GM18867 (cell line): ENCODE measurements around the gene GPR150.
"Not testable (repeated sequence)": the region's sequence is repeated elsewhere in the genome, so short reads cannot be mapped to it uniquely, and the experiment has no call there.

Experiments
- ATAC-seq: cut with Tn5 transposase; IDR thresholded peaks from one replicate; pipeline ENCODE4 v1.9.1; 2021; ENCODE audit warnings: mild to moderate bottlenecking, moderate library complexity; ENCODE audit not compliant: unreplicated experiment

Gene GPR150

DNA sequence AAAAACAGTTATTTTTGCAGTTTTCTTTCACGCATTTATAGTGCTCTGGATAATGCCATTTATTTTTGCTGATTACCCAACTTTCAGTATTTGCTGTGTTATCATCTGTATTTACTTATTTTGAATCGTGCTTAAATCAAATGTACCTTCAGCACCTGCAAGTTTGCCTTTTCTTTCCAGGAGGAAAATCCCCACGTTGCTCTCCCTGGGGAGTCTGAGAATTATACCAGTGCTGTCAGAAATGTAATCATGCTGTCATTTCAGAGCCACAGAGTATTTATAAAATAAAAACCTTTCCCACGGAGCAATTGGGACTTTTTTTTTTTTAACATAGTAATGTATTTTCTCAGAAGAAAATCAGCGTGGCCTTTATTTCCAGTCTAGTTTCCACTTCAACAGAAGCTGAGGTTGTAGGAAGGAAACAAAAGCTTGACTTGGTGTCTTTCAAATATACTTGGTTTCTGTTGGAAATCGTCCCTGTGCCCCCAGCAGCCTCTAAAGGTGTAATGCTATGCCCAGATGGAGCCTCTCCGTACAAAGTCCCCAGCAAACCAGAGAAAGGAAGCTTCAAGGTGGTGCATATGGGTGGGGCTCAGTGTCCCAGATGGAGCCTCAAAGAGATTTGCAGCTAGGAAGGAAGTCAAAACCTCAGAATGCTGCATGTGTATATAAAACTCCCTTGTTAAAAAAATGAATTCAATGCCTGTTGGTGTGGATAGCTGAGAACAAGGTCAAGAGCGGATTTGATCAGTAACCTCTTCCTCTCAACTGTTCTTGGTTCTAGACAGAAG is 2.1 kb downstream of the GPR150 start:
- ATAC-seq = no peak

DNA sequence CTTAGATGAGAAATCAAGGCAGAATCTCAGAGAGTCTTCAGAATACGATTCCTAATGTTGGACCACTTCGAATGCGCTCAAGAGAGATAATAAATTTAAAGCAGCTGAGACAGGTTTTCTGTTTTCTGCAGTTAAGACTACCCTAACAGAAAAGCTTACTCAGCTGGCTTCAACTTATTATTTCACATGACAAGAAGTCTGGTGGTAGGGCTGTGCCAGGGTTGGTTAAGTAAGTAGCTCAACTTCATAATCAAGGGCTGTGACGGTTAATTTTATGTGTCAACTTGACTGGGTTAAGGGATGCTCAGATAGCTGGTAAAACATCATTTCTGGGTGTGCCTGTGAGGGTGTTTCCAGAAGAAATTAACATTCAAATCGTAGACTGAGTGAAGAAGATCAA is 3.8 kb downstream of the GPR150 start:
- no peak for ATAC-seq

DNA sequence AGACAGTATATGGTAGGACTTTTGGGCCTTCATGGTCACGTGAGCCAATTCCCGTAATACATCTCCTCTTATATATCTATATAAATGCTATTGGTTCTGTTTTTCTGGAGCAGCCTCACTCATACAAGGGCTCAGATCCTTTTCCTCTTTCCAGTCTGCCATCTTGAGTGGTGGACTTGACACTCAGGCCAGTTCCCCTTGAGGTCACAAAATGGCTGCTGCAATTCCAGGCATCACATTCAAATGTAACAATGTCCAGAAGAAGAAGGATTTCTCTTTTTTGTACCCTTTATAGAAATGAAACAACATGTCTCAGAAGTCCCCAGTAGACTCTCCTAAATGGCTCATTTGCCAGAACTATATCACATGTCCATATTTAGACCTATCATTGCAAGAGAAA is 4.5 kb downstream of the GPR150 start:
- ATAC-seq = no peak

DNA sequence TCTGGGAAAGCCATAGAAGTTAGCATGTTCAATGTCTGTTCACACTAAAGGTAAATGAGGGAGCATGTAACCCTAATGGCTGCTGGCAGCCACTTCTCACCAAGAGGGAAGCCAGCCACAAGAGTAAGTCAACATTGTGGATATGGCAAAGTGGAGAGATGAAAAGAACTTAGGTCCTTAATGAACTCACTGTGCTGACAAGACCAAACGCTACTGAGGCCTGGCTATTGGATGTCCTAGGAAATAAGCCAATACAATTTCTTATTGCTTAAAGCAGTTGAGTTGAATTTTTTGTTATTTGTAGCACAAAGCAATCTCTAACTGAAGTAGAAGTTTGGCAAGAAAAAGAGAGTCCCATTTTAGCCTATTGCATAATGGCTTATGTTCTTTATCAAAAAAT is 6.8 kb downstream of the GPR150 start:
- no peak for ATAC-seq

DNA sequence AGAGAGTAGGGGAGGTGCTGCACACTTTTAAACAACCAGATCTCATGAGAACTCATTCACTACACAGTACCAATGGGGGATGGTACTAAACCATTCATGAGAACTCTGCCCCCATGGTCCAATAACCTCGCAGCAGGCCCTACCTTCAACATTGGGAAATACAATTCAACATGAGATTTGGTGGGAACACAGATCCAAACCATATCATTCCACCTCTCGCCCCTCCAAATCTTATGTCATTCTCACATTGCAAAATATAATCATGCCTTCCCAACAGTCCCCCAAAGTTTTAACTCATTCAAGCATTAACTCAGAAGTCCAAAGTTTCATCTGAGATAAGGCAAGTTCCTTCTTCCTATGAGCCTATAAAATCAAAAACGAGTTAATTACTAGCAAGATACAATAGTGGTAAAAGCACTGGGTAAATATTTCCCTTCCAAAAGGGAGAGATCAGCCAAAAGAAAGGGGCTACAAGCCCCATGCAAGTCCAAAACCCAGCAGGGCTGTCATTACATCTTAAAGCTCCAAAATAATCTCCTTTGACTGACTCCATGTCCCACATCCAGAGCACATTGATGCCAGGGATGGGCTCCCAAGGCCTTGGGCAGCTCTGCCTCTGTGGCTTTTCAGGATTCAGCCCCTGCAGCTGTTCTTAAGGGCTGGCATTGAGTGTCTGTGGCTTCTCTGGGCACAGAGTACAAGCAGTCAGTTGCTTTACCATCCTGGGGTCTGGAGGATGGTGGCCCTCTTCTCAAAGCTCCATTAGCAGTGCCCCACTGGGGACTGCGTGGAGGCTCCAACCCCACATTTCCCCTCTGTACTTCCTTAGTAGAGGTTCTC is 8.3 kb downstream of the GPR150 start:
- no peak for ATAC-seq

DNA sequence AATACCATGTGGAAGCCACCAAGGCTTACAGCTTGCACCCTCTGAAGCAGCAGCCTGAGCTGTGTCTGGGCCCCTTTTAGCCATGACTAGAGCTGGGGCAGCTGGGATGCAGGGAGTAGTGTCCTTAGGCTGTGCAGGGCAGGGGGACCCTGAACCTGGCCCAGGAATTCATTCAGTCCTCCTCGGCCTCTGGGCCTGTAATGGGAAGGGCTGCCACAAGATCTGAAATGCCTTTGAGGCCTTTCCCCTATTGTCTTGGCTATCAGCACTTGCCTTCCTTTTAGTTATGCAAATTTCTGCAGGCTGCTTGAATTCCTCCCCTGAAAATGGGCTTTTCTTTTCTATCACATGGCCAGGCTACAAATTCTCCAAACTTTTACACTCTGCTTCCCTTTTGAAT is 9.0 kb downstream of the GPR150 start:
- no peak for ATAC-seq

DNA sequence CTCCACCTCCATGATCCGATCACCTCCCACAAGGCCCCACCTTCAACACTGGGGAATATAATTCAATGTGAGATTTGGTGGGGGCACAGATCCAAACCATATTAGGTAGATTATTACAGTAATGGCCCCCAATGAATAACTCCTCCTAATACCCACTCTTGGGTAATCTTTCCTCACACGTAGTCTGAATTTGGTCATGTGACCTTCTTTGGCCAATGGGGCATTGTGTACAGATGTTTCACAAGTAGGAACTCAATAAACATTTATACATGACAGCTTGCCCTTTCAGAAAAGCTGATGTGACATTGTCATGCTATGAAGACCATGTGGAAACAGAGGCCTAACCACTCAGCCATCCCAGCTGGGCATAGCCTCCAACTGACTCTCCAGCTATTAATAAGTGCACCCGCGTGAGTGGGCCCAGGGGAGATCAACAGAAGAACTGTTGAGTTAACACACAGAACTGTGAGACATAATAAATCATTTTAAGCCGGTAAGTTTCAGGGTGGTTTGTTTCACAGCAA is 10.6 kb downstream of the GPR150 start:
- no peak for ATAC-seq

DNA sequence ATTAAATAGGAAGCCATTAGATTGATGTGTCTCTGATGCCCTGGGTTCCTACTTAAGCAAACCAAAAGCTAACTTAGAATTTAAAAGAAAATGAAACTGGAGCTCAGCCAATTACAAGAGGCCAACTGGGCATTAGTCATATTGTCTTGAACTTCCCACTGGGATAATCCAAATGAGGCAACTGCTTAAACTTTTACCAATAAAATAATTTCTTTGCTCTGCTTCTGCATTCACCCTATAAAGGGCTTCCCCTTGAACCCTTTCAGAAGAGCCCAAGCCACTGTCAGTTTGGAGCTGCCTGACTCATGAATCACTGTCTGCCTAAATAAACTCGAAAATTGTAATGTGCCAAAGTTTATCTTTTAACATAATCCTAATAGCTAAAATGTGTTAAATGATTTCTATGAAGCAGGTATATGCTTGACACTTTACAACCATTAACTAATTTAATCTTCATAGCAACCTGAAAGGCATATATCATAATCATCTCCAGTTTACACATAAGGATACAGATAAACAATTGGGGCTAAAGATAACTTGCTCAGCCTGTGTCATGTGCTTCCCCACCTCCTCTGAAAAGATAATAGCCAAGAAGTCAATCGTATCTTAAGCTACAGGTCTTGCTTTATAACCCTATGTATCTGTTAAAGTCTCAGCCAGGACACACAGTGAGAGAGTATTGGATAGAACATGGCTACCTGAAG is 11.5 kb downstream of the GPR150 start:
- no peak for ATAC-seq

DNA sequence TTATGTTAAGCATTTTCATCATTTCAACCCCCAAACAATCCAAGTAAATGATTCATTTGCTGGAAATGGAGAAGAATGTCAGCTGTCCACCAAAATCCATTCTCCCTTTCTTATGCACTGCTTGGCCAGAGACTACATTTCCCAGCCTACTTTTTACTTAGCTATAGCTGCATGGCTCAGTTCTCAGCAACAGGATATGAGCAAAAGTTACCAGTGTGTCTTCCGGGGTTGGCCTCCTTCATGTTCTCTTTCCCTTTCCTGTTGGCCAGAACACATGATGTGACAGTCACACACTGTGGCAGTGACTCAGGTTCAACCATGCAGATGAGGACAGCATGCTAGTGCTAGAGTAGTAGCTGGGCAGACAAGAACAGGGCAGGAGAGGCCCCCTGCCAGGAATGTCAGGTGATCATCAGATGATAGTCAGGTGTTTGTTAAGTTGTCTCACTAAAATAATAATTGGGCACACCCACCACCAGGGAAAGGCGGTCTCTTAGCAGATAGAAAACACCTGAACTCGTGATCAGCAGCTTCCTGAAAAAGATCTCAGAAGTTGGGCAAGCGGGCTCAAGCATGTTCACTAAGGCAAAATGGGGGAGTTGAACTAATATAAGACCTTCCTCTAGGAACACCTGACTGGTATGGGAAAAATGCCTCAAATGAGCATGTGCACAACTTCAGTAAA is 12.2 kb downstream of the GPR150 start:
- ATAC-seq = peak; percentile 90

DNA sequence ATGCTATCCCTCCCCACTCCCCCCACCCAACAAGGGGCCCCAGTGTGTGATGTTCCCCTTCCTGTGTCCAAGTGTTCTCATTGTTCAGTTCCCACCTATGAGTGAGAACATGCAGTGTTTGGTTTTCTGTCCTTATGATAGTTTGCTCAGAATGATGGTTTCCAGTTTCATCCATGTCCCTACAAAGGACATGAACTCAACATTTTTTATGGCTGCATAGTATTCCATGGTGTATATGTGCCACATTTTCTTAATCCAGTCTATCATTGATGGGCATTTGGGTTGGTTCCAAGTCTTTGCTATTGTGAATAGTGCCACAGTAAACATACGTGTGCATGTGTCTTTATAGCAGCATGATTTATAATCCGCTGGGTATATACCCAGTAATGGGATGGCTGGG is 13.1 kb downstream of the GPR150 start:
- not testable (repeated sequence) for ATAC-seq

DNA sequence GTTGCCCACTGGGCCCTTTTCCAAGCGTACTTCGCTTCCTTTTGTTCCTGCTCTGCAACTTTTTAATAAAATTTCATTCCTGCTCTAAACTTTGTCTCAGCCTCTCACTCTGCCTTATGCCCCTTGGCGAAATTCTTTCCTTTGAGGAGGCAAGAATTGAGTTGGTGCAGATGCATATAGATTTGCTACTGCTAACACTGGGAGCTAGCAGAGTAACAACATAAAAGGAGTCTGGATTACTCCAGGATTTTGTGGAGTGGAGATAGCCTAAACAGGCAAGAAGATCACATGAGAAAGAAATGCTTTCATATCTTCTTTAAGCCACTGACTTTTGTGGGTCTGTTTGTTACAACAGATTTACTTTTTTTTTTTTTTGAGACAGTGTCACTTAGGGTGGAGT is 13.8 kb downstream of the GPR150 start:
- no peak for ATAC-seq

DNA sequence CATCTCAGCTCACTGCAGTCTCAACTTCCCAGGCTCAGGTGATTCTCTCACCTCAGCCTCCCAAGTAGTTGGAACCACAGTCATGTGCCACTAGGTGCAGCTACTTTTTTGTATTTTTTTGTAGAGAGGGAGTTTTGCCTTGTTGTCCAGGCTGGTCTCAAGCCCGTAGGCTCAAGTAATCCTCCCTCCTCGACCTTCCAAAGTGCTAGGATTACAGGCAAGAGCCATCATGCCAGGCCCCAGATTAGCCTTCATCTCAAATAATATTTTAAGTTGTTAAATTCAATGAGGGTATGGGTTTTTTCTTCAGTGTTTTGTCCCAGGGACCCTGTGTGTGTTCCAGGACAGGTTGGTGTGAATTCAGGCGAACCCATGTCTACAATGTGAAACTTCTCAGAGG is 14.2 kb downstream of the GPR150 start:
- ATAC-seq = no peak

DNA sequence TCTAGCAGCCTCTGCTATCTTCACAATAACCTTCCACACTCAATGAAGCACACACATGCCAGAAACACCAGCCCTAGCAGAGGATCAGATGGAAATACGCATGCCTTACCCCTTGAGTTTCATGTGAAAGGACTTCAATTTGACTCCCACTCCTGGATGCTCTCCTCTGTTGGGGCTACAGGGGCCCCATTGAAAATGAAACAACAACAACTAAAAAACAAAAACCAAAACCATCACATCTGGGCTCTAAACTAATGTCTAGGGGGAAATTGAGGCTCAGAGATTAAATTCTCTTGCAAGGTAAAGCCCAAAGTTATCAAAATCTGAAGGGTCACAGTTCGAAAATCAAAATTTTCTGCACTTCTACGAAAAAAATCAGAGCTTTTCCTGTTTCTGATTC is 18.7 kb downstream of the GPR150 start:
- no peak for ATAC-seq

DNA sequence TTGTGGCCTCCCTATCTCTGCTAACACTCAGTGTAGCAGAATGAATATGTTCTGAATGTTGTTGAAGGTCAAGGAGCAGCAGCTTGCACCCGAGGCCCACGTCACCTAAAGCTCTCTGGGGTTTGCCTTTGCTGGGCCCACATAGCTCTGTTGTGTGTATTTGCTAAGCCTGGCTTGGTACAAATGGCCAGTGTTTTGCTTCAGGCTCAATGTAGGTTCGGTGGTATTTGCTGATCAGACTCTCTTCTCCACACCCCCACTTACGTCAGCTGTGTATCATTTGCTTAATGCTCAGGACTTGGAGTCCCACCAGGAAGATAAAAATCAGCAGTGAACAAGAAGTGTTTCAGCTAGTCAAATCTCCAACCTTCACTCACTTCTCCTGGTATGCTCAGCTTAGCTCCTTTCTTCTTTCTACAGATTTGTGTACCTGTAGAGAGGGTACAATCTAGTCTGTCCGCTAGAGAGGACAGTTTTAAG is 21.9 kb downstream of the GPR150 start:
- ATAC-seq = no peak

DNA sequence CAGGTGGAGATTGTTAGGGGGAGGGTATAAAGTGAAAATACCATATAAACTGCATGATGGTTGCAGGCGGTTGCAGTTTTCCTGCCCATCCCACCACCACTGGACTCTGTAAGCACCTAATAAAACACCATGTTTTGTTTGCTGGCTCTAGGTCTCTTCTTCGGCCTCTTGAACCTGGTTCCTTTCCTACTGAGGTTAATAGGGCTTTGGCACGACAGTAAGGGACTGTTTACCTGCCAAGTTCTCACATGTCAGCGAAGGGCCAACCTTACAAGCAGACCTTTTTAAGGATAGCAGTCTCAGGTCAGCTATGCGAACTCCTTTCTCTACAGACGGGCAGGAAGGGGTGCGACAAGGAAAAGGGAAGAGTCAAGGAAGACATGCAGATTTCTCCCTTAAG is 23.3 kb downstream of the GPR150 start:
- no peak for ATAC-seq

DNA sequence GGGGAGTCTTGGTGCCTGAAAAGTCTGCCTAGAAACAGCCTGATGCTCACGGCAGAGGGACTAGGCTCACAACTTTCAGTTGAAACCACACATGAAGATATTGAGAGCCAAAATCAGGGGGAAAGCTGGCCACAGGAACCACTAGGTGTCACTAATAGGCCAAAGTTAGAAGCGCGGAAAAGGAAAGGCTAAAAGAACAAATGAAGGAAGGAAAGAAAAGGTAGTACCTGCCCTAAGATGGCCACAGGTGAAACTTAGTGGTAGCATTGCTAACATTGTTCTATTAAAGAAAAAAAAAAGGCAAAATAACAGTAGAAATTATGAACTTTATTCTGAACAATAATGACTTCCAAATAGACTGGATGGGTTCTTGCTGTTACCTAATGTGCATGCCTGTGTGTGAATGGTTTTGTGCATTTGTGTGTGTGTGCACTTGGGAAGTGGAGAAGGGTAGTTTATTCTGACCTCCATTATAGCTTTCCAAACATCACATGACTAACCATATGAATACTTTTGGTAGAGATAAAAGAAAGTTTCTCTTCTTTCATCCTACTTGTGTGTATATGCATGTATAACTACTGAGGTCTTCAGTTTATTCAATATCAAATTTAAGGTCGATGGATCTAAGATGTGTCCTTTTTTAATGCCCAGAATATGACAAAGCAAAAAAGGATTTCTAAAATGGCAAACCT is 24.6 kb downstream of the GPR150 start:
- ATAC-seq = peak; percentile 35

DNA sequence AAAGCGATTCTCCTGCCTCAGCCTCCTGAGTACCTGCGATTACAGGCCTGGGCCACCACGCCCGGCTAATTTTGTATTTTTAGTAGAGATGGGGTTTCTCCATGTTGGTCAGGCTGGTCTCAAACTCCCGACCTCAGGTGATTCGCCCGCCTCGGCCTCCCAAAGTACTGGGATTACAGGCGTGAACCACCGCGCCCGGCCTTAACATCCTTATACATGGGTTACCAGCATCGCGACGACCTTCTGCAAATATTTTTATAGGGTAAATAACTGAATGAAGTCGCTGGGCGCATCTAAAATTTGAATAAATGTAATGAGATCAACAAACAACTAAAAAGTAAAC is 26.3 kb downstream of the GPR150 start:
- ATAC-seq = not testable (repeated sequence)

DNA sequence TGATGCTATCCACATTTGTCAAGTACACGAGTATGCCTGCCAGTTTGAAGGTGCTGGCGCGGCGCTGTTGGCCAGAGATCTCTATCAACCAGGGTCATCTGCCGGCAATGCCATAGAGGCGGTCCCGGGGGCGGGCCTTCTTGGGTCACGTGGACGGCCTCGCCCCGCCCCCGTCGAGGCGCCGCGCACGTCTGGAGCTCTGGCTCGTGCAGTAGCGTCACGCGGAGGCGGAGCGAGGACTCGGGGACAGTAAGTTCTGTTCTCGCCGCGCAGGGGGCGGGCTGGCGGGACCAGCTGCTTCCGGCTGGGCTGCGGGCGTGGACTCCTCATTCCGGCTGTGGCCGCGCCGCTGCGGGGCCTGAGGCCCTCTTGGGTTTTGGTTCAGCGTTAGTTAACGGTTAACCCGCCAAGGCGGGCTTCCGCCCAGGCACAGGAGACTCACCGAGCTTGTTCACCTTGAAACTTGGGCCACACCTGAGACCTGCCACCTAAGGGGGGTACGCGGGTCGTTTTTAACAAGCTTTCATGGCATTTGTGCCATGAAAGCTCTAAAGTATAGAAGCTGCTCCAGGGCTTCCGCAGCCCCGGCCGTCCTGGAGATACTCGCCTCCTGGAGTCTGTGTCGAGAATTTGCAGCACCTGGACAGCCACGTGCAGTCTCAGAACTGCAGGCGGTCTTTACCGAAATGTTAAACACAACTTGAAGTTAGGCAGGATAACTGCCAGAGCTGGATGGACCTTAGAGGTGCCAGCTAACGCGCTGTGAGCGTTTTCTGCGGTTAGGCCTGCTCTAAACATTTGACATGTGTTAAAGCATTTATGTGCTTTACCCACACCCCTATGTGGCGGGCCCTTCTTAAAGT is 26.9 kb downstream of the GPR150 start, which contains the start of gene RFESD:
TSS of gene RFESD (plus strand) at position 209 of the 863 bp plus-strand sequence. CDS start 5,495 bp downstream, outside the sequence.
- ATAC-seq = peak; percentile 96
